HG02642 (cell line): ENCODE measurements around the gene BEST1.

Experiments
- ATAC-seq: cut with Tn5 transposase; IDR thresholded peaks from one replicate; pipeline ENCODE4 v1.9.1; 2021; ENCODE audit warnings: mild to moderate bottlenecking; ENCODE audit not compliant: unreplicated experiment, poor library complexity

BEST1 gene

DNA sequence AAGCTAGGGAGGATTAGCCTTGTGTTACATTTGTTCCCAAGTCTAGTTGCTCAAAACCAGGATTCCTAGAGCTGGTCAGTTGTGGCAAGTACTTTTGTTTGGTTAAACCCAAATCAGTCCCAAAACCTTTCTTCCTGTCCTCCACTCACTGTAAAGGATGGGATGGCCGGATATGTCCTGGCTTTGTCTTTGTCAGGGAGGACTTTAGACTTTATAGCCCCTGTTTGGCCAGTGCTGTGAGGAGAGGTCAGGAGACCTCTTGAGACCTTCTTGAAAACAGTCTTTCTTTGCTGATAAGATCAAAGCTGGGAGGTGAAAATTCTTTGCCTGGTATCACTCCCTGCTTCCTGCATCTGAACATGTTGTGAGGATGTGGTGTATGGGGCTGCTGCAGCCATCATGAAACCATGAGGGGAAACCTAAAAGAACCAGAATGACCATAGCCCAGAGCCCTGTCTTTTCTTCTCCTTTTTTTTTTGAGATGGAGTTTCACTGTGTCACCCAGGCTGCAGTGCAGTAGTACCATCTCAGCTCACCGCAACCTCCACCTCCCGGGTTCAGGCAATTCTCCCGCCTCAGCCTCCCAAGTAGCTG is 60.9 kb downstream of the BEST1 start:
- no peak for ATAC-seq

DNA sequence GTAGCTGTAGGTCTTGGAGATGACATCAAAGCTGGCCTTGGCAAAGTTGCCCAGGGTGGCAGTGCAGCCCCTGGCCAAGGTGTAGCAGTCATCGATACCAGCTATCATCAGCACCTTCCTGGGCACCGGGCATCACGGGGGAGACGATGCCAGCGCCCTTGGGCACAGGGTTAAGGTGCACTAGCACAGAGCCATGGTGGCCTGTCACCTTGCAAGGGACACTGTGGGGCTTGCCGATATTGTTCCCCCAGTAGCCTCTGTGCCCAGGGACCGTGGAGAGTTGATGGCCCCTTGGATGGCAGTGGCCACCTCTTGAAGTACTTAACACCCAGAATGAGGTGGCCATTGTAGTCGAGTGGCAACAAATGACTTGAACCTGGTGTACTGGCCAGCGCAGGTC is 61.7 kb downstream of the BEST1 start:
- no peak for ATAC-seq

DNA sequence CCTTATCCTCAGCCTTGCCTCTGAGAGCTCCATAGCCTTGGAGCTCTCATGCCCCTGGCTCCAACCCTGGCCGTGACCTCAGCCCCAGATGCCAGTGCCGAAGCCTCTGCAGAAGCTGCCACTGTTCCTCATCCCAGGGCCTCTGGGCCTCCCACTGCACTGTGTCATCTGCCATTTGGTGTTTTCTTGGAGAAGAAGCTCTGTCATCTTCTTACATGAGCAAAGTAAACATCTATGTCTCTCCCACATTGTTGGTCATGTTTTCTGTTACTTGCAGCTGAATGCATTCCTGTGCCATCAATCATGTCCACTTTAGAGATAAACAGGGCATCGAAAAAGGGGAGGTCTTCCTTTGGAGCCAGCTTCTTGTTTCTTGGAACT is 62.3 kb downstream of the BEST1 start:
- ATAC-seq = no peak

DNA sequence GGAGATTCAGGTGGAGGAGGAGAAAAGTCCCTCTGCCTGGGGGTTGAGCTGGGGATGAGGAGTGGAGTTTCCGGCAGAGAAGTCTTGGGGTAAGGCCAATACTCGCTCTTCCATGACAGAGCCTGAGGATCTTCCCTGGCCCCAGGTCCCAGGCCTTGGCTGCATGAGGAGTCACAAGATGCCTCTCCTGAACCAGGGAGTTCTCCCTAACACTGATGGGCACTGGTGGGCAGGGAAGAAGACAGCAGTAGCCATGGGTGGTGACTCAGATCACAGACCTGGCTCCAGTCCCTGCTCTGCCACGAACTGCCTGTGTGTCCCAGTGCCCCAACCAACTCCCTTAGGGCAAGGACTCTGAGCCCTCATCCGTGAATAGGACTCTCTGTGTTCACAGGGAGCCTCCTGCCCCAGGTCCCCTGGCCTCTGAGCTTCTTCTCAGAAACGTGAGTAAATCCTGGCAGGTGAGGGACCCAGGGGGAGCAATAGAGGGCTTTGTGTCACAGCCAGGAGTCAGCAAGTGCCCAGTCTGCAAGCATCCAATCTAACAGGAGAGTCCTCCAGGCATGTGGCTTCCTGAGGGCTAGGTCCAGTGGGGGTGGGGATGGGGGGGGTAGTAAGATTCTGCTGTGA is 62.8 kb downstream of the BEST1 start:
- ATAC-seq = no peak
